ENCODE measurements around the gene BET1L.
"Not testable (repeated sequence)": the region's sequence is repeated elsewhere in the genome, so short reads cannot be mapped to it uniquely, and the experiment has no call there.

The BET1L gene

DNA sequence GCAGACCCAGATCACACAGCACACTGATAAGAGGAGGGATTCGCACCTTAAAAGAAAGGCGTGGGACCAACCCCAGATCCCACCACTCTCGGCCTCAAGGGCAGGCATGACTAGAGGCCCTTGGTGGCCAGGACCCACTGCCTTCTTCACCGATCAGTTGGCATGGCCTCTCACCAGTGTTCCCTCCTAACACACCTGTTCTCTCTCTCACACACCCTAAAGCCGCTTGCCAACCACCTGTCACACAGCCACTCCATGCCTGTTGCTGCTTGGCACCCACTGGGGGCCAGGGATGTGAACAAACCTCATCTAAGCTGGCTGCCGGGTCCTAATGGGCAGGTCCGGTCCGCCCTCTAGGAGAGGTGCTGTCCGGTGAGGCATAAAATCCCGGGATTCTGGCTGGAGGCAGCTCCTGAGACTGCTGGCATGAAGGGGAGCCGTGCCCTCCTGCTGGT lies 14.5 kb downstream of the BET1L start, which contains the start of gene SCGB1C1:
TSS of gene SCGB1C1 (plus strand) at position 405 of the 455 bp plus-strand sequence. CDS start at position 427, 22 bp downstream.
- not testable (repeated sequence) for DNase-seq

DNA sequence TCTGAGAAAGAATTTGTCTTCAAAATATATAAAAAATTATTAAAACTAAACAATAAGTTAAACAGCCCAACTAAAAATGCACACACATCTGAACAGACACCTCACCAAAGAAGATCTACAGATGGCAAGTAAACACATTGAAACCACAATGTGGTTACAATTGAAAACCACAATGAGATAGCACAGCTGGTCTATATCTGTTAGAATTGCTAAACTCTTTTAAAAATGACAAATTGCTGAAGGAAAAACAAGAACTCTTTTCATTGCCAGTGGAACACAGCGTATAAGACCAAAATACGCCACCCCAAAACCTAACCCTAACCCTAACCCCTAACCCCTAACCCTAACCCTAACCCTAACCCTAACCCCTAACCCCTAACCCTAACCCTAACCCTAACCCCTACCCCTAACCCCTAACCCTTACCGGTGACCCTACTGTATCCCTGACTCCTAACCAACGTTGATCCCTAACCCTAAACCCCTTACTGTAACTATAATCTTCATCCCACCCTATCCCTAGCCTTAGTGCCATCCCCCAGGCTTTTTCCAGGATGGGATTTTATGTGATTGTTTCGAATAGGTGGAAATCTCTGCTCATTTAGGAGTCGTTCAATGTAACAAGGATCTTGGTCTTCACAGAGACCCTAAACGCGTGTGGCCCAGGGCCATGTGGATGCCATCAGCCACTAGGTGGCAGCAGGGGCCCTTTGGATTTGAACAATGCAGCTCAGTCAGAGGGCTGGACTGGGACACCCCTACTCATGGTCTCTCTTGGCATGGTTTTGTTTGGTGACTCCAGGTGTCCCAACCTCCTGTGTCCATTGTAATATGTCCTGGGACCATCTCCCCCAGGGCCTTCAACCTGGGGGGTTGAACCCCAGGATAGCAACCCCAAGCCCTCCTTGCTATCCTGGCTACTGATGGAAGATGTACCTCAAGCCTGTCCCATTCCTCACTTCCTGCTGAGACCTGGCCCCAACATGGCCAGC lies 15.4 kb downstream of the BET1L start:
- DNase-seq, result peak; percentile 34 to 71

DNA sequence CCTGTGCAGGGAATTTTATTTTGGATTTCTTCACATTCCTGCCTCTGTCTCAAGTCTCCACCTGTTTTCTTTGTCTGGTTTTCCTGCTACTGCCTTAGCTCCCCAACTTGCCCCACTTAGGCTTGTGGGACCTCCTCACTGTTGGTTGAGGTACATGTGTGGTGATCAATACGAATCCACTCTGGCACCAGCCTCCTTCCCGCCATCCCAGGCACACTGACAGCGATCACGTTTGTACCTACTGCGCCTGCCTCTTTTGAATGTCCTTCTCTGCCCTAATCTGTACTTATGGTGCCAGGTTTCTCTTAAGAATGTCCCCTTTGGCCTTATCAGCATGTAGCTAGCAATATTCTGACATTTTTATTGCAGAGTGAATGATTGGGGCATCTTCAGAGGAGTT lies 16.7 kb downstream of the BET1L start:
- DNase-seq, result not testable (repeated sequence)

DNA sequence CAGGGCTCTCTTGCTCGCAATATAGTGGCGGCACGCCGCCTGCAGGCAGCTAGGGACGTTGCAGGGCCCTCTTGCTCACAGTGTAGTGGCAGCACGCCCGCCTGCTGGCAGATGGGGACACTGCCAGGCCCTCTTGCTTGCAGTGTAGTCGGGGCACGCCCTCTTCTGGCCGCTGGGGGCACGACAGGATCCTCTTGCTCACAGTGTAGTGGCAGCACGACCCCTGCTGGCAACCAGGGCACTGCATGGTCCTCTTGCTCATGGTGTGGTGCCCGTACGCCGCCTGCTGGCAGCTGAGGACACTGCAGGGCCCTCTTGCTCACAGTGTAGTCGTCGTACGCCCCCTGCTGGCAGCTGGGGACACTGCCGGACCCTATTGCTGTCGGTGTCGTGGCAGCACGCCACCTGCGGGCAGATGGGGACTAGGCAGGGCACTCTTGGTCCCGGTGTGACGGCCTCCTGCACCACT lies 17.3 kb downstream of the BET1L start:
- DNase-seq, result peak in 1 of 2 donors; percentile 31

DNA sequence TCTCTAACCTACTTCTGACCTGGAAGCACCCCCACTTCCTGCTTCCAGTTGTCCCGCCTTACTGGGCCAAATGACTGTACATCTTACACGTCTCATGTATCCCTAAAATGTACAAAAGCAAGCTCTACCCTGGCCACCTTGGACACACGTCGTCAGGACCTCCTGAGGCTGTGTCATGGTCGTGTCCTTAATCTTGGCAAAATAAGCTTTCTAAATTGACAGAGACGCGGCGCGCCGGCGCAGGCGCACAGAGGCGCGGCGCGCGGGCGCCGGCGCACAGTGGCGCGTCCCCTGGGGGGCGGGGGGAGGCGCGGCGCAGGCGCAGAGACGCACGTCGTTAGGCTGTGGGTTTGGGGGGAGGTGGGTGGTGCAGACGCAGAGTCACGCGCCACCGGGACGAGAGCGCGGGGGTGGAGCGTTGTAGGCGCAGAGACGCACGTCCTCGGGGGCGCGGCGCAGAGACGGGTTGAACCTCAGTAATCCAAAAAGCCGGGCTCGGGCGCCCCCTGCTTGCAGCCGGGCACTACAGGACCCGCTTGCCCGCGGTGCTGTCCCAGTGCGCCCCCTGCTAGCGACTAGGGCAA lies 17.9 kb downstream of the BET1L start:
- peak in 1 of 2 donors; percentile 2 for DNase-seq

DNA sequence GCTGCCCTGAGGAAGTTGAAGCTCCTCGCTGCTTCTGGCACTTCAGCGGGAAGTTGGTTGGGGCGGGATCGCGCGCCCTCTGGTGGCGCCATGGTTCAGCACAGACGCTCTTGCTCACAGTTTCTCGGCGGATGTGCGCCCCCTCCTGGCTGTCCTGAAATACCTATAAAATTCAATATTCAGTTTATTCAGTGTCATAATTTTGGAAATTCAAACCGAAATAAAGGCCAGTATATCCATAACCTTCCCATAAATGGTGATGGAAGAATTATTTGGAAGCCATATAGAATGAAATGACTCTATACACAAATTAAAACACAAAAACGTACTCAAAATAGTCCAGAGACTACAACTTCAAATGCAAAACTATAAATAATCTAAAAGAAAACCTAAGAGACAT lies 27.0 kb downstream of the BET1L start:
- not testable (repeated sequence) for DNase-seq
